Heart left ventricle (tissue), 13 donors: ENCODE data around the gene GTF2IRD1.
"Not testable (repeated sequence)": the region's sequence is repeated elsewhere in the genome, so short reads cannot be mapped to it uniquely, and the experiment has no call there.

Experiments
- POLR2A ChIP-seq, 2 donors: fragments of 450-650 bp; IDR thresholded peaks; one replicate each; pipeline ENCODE4 v1.6.1; 2017; ENCODE audit warnings: antibody characterized with exemption in 2 of 2, mild to moderate bottlenecking in 2 of 2, moderate library complexity in 2 of 2
- TF ChIP-seq, protein P1 (sequence below), 12 donors: fragments of 200-600 bp; sonication (generic) in 4 of 12; IDR thresholded peaks; one replicate each; pipeline versions ENCODE4 v1.5.0 to v1.8.0; 2018 to 2022; ENCODE audit warnings: antibody characterized with exemption in 12 of 12, mild to moderate bottlenecking in 5 of 12
- donor health status: ischemic (EF 13 %, LVEDD 7.1; RV severe dilation, severe dysfunction).
- donor health status: DM: no; HTN: yes; CAD: no.
- donor health status: DM: no; HTN: no; CAD: no.
- donor health status: ischemic (EF 25% LVEDD 6.9; RV normal size, moderate dysfunction).
- donor health status: ischemic (EF 25% LVEDD 5.7; RV mildly dilated, moderate dysfunction).
- donor health status: ischemic (EF 35%, LVEDD 5.7; RV mildly dilated, moderate dysfunction).
- donor health status: nonischemic (EF 11% LVEDD 7.7; RV severe dilation, severe dysfunction).
- donor health status: DM: yes; HTN: yes; CAD: no.
- donor health status: PGD.
- donor health status: ischemic (EF 29% LVEDD 5.4; RV normal size, mild dysfunction).
- donor health status: nonischemic (EF 23%, LVEDD 6.1; RV moderate dilation, normal function).

DNA sequence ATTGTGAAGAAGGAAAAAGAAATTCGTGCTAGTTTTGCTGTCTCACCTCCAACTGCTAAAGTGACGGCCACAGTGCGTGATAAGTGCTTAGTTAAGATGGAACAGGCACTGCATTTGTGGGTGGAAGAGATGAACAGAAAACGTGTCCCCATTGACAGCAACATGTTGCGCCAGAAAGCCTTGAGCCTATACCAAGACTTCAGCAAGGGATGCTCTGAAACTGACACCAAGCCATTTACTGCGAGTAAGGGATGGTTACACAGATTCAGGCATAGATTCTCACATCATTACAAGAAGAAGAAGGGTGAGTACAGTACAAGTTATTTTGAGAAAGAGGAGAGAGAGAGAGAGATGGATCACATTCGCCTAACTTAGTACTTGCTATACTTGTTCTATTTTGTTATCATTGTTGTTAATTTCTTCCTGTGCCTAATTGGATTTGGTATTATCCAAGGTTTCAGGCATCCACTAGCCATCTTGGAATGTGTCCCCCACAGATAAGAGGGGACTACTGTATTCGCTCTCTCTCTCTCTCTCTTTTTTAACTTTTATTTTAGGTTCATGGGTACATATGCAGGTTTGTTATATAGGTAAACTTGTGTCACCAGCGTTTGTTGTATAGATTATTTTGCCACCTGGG lies 196.9 kb downstream of the GTF2IRD1 start:
- TF ChIP-seq, protein P1, sequence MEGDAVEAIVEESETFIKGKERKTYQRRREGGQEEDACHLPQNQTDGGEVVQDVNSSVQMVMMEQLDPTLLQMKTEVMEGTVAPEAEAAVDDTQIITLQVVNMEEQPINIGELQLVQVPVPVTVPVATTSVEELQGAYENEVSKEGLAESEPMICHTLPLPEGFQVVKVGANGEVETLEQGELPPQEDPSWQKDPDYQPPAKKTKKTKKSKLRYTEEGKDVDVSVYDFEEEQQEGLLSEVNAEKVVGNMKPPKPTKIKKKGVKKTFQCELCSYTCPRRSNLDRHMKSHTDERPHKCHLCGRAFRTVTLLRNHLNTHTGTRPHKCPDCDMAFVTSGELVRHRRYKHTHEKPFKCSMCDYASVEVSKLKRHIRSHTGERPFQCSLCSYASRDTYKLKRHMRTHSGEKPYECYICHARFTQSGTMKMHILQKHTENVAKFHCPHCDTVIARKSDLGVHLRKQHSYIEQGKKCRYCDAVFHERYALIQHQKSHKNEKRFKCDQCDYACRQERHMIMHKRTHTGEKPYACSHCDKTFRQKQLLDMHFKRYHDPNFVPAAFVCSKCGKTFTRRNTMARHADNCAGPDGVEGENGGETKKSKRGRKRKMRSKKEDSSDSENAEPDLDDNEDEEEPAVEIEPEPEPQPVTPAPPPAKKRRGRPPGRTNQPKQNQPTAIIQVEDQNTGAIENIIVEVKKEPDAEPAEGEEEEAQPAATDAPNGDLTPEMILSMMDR (IDR thresholded peaks at IDR 0.05) = not testable (repeated sequence)
- TF ChIP-seq POLR2A (IDR thresholded peaks at IDR 0.05) = not testable (repeated sequence)
